HuH-7.5 (cell line): ENCODE results near the gene DBNL.

Experiments
- DNase-seq: peaks from one replicate; pipeline ENCODE4 v3.0.0; 2011; ENCODE audit warnings: low spot score

DBNL gene

DNA sequence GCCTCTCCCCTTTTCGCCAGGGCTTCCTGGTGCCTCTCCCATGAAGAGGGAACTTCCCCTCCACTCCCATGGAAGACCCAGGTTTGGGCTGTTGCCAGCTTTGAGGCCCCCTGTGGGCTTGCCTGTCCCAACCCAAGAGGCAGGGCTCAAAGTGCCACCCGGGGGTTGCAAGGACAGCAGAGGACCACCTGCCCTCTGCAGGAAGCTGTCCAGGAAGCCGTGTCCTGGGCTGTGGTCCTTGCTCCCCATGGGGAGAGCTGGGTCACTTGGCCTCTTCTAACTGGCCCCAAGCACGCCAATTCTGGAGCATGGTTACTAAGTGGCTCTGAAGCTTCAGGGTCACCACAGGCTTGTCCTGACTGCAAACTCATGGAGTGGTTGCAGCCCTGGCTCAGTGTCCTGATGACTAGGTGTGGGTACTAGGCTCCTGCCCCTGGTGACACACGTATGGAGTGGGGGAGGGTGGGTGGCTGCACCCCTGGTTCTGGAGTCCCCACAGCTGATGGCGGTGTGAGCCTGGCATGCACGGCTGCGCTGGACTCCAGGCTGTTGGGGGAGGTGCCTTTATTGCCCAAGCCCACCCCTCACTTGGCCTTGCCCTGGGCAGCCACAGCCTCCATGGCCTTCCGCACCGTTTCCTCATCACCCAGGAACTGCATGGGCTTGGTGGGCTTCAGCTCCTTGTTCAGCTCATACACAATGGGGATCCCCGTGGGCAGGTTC is 17.8 kb downstream of the DBNL start:
- DNase-seq = no peak

DNA sequence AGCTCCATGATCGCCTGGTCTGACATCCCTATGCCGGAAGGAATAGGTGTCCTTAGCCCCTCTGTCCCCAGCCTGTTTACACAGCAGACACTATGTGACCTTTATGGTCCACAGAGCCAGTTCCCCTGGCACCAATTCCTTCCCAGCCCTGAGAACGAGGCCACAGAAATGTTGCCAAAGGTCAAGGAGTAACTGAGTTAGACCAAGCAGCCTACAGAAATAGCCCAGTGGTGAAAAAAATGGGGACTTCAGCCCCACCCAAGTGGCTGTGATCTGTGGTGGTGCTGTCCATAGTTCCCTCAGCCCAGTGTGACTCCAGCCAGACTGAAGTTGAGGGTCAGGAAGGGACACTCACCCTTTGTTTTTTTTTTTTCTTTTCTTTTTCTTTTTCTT is 18.4 kb downstream of the DBNL start:
- DNase-seq = no peak

DNA sequence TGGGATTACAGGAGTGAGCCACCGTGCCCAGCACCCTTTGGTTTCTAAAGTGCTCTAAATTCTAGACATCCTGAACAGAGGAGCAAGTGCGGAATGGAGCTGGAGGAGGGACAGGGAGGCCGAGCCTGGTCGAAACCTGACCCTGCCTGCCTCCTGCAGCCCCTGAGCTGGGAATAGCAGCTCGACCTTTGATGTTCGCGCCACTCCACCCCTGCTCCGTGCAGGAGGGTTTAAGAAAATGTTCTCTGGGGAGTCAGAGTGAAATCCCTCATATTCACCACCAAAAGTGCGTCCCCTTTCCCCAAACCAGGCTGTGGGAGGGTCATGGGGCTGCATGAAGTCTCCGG is 19.0 kb downstream of the DBNL start:
- DNase-seq = no peak

DNA sequence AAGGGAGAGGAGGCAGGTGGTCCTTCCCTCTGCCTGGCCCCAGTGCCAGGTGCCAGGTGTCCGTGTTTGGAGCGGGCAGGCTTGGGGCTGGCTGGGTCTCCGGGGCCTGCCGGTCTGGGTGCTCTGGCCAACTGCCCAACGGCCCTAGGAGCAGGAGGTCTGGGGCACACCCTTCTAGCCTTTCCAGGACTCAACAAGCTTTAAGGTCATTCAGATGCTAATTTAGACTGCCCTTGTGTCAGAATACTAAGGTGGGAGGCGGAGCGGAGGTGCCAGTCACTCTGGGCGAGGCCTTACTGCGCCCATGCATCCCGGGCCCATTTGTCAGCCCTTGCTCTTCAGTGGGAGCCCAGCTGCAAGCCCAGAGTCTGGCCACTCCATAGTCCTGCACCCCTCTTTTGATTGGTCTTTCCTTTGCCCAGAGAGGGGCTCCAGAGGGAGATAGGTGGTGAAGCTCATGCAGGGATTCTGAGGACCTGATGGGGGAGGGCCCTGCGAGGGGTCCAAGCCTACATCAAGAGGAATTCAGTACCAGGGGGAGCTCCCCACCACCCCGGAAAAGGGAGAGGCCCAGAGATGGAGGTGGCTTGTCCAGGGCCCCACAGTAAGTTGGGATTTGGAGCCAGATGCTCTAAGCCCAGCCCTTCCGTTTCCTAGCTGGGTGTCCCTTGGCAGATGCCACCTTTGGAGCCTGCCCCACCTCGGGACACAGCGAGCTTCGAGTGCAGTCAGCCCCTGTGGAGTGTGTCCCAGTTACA is 19.6 kb downstream of the DBNL start:
- no peak for DNase-seq

DNA sequence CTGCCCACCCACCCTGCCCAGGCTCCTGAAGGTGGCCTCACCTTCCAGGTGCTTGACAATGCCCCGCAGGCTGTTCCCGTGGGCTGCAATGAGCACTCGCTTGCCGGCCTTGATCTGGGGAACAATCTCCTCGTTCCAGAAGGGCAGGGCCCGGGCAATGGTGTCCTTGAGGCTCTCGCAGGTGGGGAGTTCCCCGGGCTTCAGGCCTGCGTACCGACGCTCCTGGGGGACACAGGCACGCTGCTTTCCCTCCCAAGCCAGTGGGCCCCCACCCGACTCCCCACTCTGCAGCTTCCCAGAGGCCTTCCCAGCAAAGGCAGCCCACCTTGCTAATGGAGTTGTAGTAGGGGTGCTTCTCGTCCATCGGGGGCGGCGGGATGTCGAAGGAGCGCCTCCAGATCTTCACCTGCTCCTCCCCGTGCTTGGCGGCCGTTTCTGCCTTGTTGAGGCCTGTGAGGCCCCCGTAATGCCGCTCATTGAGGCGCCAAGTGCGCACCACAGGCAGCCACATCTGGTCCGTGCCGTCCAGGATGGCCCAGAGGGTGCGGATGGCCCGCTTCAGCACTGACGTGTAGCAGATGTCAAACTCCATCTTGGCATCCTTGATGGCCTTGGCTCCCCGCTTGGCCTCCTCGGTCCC is 20.4 kb downstream of the DBNL start:
- DNase-seq = no peak

DNA sequence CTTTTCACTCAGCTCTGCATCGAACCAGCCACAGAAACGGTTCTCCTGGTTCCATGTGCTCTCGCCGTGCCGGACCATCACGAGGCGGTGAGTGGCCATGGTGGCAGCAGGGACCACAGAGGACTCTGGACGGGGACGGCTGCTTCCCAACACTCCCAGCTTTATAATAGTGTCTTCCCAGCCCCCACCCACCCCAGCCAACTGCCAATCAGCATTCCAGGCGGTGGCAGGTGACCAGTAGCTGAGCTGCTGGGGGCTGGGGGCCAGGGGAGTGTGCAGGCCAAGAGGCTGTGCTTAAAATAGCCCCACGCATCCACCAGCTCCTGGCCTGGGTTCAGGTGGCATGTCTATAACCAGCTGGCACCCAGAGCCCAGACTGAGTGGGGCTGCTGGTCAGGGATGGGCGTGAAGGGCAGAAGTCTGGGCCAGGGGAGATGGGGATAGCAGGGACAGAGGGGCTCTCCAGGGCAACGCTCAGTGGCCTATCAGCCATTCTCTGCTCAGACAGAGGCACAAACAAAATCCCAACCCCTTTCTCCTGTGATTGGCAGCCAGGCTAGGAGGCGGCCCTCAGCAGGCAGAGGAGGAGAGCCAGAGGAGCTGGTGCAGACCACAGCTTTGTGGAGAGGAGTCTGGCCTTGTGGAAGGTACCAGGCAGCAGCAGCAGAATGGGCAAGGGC is 21.1 kb downstream of the DBNL start, which contains the start of gene PGAM2:
Gene PGAM2, minus strand, starts transcription at position 137 of the 680 bp plus-strand sequence. Its CDS starts 38 bp downstream, at position 99.
- DNase-seq = no peak

DNA sequence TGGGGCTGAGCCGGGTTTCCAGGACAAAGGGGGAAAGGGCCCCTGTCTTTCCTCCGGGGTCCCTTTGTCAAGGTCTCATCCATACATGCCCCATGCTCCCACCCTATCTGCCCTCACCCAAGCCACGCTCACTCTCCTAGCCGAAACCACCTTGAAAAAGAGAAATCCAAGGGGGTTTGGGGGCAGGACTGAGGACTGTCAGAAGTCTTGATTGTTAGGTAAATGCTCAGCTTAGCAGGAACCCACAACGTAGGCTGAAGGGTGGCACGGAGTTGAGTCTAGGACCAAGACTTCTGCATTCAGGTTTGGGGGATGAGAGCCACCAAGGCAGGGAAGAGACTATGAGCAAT is 21.6 kb downstream of the DBNL start:
- no peak for DNase-seq

DNA sequence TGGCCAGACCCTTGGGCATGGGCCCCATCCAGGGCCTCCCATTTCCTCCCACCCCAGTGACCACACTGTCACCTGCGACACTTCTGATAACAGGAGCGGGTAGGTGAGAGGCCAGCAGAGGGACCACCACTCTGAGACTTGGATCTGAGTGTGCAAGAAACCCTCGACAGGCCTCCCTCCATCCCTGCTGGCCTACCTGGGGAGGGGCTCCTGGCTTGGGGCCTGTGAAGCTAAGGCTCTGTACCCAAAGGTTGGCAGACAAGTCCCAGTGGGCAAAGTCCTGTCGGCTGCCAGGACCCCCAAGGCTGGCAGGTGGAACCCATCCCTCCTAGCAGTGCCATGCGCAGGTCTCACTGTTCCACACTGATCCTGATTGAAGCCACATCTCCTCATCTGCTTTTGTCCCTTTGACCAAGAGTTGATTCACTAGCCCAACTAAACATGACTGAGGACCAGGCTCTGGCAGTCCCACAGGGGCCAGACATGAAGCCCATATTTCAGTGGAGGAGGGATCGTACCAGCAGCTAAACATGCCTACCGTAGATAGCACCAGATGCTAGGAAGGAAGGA is 22.1 kb downstream of the DBNL start:
- DNase-seq = no peak

DNA sequence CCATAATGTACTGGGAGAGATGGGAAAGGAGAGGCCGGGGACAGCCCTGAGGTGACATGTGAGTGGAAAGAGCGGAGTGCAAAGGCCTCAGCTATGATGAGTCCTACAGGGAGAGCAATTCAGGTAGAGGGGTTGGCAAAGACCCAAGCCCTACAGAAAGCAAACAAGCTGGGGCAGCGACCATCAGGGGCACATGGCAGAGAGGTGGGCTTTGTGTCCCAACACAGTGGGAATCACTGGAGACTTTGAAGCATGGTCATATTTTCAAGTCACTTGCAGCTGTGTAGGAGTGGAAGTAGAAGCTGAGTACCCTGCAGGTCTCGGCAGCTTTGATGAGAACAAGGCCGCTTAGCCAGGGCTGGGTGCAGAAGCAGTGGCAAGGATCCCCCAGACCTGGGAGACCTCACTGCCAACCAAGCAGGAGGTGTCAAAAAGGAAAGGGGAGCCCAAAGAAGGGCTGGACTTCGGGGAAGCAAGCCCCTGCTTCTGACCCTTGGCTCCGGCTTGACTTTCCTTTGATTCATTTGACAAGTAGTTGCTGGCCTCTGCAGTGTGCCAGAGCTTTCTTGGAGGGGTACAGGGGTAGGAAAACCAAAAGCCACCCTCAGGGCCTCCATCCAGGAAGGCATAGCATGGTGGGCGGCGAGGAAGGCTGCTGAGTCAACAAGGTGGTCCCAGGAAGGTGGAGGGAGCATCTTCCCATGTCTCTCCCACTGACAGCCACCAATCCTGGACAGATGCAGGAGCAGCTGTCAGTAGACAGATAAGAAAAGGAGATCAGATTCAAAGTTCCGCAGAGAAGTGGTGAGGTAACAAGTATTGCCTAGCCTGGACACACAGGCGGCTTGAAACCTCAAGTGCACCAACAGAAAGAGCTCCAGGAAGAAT is 22.8 kb downstream of the DBNL start:
- DNase-seq = no peak

DNA sequence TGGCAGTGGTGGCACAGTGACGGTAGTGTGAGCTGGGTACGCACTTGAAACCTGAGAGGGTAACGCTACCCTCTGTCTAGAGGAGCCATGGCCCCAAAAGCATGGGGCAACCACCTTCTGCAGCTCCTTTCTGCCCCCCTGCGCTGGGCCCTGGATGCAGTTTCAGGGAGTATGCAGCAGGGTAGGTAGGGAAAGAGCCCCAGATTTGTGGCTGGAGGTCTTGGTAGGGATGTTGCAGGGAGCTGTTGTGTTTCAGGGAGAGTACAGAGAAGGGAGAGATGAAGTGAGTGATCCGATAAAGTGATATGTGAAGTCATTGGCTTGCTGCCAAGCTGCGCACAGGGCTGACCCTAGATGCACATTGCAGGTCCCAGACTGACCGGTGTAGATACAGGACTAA is 23.6 kb downstream of the DBNL start:
- DNase-seq = no peak

DNA sequence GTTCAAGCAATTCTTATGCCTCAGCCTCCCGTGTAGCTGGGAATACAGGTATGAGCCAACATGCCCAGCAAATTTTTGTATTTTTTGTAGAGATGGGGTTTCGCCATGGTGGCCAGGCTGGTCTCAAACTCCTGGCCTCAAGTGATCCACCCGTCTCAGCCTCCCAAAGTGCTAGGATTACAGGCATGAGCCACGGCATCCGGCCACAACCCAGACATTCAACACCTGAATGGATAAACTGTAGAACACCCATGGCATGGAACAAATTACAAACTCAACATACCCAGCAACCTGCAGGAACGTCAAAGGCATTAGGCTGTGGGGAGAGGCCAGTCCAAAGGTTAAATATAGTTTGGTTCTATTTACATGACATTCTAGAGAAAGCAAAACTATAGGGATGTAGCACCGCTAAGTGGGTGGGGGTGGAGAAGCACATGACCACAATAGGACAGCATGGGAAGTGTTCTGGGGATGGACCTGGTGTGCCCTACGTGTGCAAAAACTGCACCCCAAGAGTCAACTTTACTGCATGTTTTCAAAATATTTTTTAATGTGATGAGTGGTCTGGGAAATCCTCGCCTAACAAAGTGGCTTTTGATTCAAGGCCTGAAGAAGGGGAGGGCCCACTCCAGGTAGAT is 27.3 kb downstream of the DBNL start:
- DNase-seq = peak; percentile 49

DNA sequence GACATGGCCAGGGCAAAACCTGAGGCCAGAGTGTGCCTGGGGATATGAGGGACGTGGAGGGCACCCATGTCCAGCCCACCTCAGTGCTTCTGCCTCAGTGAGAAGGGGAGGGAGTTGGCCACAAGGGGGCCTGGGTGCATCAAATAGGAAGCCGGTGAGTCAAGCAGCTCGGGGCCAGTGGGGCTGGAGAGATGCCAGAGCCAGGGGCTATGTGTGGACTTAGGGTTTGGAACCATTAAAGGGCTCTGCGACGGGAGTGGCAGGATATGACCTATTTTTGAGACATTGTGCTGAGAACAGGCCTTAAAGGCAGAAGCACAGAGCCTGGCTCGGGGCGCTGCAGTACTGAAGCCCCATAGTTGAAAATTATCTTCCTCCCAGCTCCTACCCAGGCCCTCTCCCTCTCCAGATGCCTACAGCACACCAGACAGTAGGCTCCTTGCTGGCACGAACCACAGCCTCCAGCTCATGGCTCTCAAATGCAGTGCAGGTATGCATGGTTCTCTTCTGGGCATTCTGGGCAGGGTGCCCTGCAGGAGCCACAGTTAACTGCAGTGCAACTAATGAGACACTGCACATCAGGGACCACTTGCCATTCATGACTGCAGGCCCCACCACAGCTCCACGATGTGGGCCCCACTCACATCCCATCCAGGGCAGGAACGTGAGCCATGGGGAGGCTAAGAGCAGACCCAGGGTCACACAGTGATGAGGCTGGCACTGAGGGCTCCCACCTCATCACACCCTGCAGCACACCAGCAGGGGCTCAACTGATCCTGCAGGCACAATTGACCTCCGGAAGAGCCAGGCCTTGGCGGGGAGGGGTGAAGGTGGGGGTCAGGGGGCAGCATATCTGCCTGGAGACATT is 28.1 kb downstream of the DBNL start:
- DNase-seq = peak; percentile 81

DNA sequence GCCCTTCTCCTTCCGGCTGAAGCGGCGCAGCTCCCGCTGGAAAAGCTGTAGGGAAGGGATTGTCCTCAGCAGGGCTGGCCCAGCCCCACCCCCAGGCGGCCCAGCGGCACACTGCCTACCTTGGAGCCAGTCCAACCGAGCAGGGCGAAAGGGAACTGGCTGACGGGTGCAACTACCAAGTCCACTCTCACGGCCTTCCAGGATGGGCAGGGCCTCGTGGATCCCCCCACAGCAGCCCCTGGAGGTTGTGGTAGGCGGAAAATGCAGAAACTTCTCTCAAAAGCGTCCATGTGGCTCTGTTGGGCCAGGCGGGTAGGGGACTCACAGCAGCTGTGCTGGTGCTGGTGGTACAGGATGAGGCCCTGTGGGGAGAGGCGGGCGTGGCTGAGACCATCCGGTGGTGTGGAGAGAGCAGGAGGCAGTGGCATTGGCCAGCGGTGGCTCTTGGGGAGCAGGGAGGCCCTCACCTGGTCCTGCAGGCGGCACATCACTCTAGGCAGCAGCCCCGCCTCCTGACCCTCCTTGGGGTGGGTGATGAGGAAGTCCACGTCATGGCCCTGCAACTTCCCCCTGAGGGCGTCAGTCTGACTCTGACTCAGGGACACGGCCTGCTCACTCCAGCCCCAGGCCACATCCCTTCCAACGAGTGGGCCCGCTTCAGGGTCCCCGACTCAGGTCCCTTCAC is 29.3 kb downstream of the DBNL start:
- DNase-seq = no peak

DNA sequence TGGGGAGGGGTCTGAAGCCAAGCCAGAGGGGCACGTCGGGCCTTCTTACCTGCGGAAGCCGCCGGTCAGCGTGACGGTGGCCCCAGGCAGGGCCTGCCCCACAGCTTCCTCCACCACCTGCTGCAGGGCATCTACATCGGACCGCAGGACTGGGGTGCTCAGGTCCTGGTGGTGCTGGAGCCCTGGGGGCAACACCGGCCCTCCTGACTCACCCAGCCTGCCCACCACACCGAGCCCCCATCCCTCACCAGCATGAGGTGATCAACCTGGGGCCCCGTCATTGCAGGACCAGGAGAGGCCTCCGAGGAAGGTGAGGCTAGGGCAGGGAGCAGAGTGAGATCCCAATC is 29.8 kb downstream of the DBNL start:
- no peak for DNase-seq

DNA sequence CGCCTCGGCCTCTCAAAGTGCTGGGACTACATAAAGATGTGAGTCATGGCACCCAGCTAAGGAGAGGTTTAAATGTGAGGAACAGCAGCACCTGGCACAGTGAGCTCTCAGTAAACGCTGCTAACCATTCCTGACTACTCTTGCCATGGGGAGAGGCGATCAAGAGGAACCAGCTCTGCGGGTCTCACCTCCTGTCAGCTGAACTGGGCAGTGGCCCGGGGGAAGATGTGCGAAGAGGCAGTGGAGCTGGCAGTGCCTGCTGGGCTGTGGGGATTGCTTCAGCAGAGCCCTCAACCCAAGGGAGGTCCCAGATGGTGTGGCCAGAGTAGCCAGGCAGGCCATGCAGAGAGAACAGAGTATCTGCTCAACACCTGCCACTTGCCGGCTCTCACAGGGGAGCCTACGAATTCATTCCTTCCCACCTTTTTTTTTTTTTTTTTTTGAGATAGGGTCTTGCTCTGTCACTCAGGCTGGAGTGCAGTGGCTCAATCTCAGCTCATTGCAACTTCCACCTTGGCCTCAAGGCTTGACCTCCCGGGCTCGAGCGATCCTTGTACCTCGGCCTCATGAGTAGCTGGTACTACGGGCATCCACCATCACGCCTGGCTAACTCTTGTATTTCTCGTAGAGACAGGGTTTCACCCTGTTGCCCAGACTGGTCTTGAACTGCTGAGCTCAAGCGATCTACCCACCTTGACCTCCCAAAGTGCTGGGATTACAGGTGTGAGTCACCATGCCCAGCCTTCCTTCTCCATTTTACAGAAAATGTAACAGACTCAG is 31.0 kb downstream of the DBNL start:
- DNase-seq = no peak

DNA sequence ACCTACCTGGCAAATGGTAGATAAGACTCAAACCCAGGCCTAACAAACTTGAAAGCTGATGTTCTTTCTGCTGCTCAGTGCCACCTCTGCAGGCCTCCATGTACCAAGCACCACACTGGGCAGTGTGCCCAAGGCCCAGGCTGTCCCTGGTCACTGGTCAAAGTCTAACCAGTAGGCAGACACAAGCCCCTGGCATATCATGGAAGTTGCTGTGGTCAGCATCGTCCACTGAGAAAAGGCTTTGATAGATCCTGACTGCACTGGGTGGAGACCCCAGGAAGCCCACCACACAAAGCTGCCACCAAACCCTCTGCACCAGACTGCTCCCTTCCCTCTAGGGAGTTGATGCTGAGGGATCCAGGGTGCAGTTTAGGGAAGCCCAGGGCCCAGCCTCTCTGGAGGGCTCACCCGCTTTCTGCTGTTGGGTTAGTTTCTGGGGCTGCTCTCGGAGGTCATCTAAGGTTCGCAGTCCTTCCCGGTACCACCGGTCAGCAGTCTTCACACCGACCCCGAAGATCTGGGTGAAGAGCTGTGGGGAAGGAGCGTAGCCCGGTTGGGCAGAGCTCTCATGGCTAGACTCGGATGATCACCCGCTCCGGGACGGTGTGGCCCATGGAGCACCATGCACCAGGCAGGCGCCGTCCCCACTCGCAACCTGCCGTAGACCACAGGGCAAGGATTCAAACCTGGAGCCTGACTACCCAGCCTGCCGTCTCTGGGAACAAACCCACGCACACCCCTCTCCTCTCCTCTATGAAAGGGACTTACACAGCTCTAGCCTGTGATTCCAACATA is 31.8 kb downstream of the DBNL start:
- no peak for DNase-seq

DNA sequence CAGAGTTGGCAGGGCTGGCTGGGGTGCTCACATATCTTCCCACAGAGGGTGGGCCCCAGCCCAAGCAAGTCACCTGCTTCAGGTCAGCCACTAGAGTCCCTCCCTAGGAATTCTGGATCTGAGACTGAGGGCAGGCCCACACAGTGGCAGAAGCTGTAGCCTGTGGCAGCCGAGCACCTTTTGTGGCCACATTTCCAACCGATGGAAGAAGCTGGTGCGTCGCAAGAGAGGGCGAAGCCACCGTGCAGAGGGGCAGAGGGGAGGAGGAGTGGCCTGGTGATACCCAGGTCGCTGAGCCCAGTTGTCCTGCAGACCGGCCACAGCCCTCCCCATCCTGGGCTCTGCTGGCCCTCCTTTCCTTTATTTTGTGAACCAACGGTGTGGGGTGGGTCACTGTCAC is 32.6 kb downstream of the DBNL start:
- DNase-seq = no peak

DNA sequence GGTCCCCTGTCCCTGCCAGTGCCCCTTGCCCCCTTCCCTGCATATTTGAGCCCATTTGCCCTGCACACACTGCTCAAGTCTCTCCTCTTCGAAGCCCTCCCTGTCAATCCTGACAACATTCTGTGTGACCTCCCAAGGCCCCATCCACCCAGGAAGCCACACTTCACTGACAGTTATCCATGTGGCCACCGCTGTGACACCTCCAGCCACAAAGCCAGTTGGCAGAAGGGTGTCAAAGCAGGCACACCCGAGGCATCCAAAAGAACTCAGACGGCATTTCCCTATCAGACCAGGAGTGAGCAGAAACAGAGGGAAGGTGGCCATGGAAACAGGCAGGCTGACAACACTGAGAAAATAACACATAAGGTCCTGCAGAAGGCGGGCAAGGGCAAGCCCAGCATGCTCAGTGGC is 33.2 kb downstream of the DBNL start:
- no peak for DNase-seq
